Measurements from ENCODE around the gene MUC6.
"Not testable (repeated sequence)": the region's sequence is repeated elsewhere in the genome, so short reads cannot be mapped to it uniquely, and the experiment has no call there.

Gene MUC6

GRCh38 chr11:978781-979180 lies 57.7 kb downstream of the MUC6 start:
- Mint-ChIP-seq H3K27ac (no peak overlapping the region), H3K36me3 (ENCODE audit: low read depth) (peaks cover 11% of the 10 kb centered on the region), H3K9me3 (no peaks in the 10 kb centered on the region), H3K4me1 (peaks cover 7% of the 10 kb centered on the region), H3K4me3 (no peak overlapping the region), H3K27me3 (no peaks in the 10 kb centered on the region)
- DNase-seq = no peak
- no peak for ATAC-seq

GRCh38 chr11:977830-978720 lies 58.4 kb downstream of the MUC6 start:
- H3K4me3 Mint-ChIP-seq = no peak overlapping the region
- H3K27me3 Mint-ChIP-seq = no peaks in the 10 kb centered on the region
- no peak for DNase-seq
- H3K36me3 Mint-ChIP-seq (ENCODE audit: low read depth) = peaks cover 13% of the 10 kb centered on the region
- H3K27ac Mint-ChIP-seq = no peak overlapping the region
- no peak for ATAC-seq
- H3K9me3 Mint-ChIP-seq = no peaks in the 10 kb centered on the region
- peaks cover 7% of the 10 kb centered on the region for H3K4me1 Mint-ChIP-seq

- H3K36me3 Mint-ChIP-seq (ENCODE audit: low read depth) = peaks cover 13% of the 10 kb centered on the region
- no peaks in the 10 kb centered on the region for H3K27me3 Mint-ChIP-seq
- H3K4me3 Mint-ChIP-seq = no peak overlapping the region
- peaks cover 7% of the 10 kb centered on the region for H3K4me1 Mint-ChIP-seq
- no peaks in the 10 kb centered on the region for H3K9me3 Mint-ChIP-seq
- H3K27ac Mint-ChIP-seq = no peak overlapping the region
- ATAC-seq (no peak), DNase-seq (no peak)
Measured at GRCh38 chr11:976431-977160, 59.9 kb downstream of the MUC6 start.

GRCh38 chr11:975827-976226 lies 60.7 kb downstream of the MUC6 start:
- Mint-ChIP-seq H3K4me1 (peaks cover 15% of the 10 kb centered on the region), H3K4me3 (no peak overlapping the region), H3K27me3 (no peaks in the 10 kb centered on the region), H3K36me3 (ENCODE audit: low read depth) (peaks cover 11% of the 10 kb centered on the region), H3K9me3 (no peaks in the 10 kb centered on the region), H3K27ac (no peak overlapping the region)
- DNase-seq = no peak
- peak; percentile 27 for ATAC-seq

- H3K4me1 Mint-ChIP-seq = peaks cover 19% of the 10 kb centered on the region
- H3K9me3 Mint-ChIP-seq, ATAC-seq, DNase-seq, H3K27me3 Mint-ChIP-seq, H3K27ac Mint-ChIP-seq, H3K4me3 Mint-ChIP-seq: not testable (repeated sequence)
- peaks cover 15% of the 10 kb centered on the region for H3K36me3 Mint-ChIP-seq (ENCODE audit: low read depth)
Measured at GRCh38 chr11:975376-975775, 61.1 kb downstream of the MUC6 start.

- peaks cover 35% of the 10 kb centered on the region for H3K4me1 Mint-ChIP-seq
- H3K9me3 Mint-ChIP-seq = no peaks in the 10 kb centered on the region
- H3K27me3 Mint-ChIP-seq = no peaks in the 10 kb centered on the region
- H3K4me3 Mint-ChIP-seq = no peak overlapping the region
- peaks cover 14% of the 10 kb centered on the region for H3K36me3 Mint-ChIP-seq (ENCODE audit: low read depth)
- DNase-seq (no peak), ATAC-seq (no peak)
- H3K27ac Mint-ChIP-seq = no peak overlapping the region
Measured at GRCh38 chr11:973237-973636, 63.3 kb downstream of the MUC6 start.

GRCh38 chr11:972523-973211 lies 63.9 kb downstream of the MUC6 start:
- Mint-ChIP-seq H3K36me3 (ENCODE audit: low read depth) (peaks cover 13% of the 10 kb centered on the region), H3K9me3 (no peaks in the 10 kb centered on the region), H3K4me1 (peaks cover 35% of the 10 kb centered on the region), H3K27ac (no peak overlapping the region), H3K27me3 (no peaks in the 10 kb centered on the region), H3K4me3 (no peak overlapping the region)
- ATAC-seq = no peak
- DNase-seq = no peak

- Mint-ChIP-seq H3K36me3 (ENCODE audit: low read depth) (peaks cover 13% of the 10 kb centered on the region), H3K4me1 (peaks cover 35% of the 10 kb centered on the region), H3K27ac (no peak overlapping the region), H3K9me3 (no peaks in the 10 kb centered on the region), H3K27me3 (no peaks in the 10 kb centered on the region), H3K4me3 (no peak overlapping the region)
- DNase-seq (no peak), ATAC-seq (no peak)
Measured at GRCh38 chr11:971731-972365, 64.7 kb downstream of the MUC6 start.

GRCh38 chr11:971092-971690 lies 65.3 kb downstream of the MUC6 start:
- H3K4me1 Mint-ChIP-seq = peaks cover 36% of the 10 kb centered on the region
- H3K27ac Mint-ChIP-seq = peak overlapping the region; percentile 47
- no peak for DNase-seq
- no peaks in the 10 kb centered on the region for H3K27me3 Mint-ChIP-seq
- H3K4me3 Mint-ChIP-seq = no peak overlapping the region
- H3K36me3 Mint-ChIP-seq (ENCODE audit: low read depth) = peaks cover 13% of the 10 kb centered on the region
- no peak for ATAC-seq
- H3K9me3 Mint-ChIP-seq = no peaks in the 10 kb centered on the region

- Mint-ChIP-seq H3K9me3 (no peaks in the 10 kb centered on the region), H3K27ac (peak overlapping the region; percentile 47), H3K4me1 (peaks cover 34% of the 10 kb centered on the region), H3K4me3 (peak overlapping the region; percentile 9), H3K27me3 (no peaks in the 10 kb centered on the region), H3K36me3 (ENCODE audit: low read depth) (peaks cover 13% of the 10 kb centered on the region)
- ATAC-seq = peak; percentile 45
- DNase-seq = peak; percentile 15
Measured at GRCh38 chr11:970319-970871, 66.1 kb downstream of the MUC6 start.

- peaks cover 34% of the 10 kb centered on the region for H3K4me1 Mint-ChIP-seq
- no peaks in the 10 kb centered on the region for H3K27me3 Mint-ChIP-seq
- H3K36me3 Mint-ChIP-seq (ENCODE audit: low read depth) = peaks cover 11% of the 10 kb centered on the region
- H3K27ac Mint-ChIP-seq = peak overlapping the region; percentile 47
- H3K9me3 Mint-ChIP-seq = no peaks in the 10 kb centered on the region
- no peak for ATAC-seq
- DNase-seq = no peak
- peak overlapping the region; percentile 9 for H3K4me3 Mint-ChIP-seq
Measured at GRCh38 chr11:969651-970205, 66.8 kb downstream of the MUC6 start.

GRCh38 chr11:968822-969221 lies 67.7 kb downstream of the MUC6 start:
- Mint-ChIP-seq H3K4me1 (peaks cover 34% of the 10 kb centered on the region), H3K4me3 (no peak overlapping the region), H3K27me3 (no peaks in the 10 kb centered on the region), H3K27ac (no peak overlapping the region), H3K36me3 (ENCODE audit: low read depth) (peaks cover 15% of the 10 kb centered on the region), H3K9me3 (no peaks in the 10 kb centered on the region)
- DNase-seq (no peak), ATAC-seq (no peak)

- Mint-ChIP-seq H3K36me3 (ENCODE audit: low read depth) (peaks cover 13% of the 10 kb centered on the region), H3K4me1 (peaks cover 34% of the 10 kb centered on the region), H3K9me3 (no peaks in the 10 kb centered on the region), H3K4me3 (no peak overlapping the region), H3K27me3 (no peaks in the 10 kb centered on the region), H3K27ac (no peak overlapping the region)
- DNase-seq (no peak), ATAC-seq (no peak)
Measured at GRCh38 chr11:967995-968751, 68.3 kb downstream of the MUC6 start.

Data from activated naive CD8-positive, alpha-beta T cell treated with anti-CD3 and anti-CD28 coated beads, Interleukin-2, amount 50 U/mL, for 24 hours (primary cell).